RWPE1 (cell line): Measurements from ENCODE around the gene ZNF320.
A peak's percentile ranks its signal among the peaks of the same experiment; 100 is the strongest.
"Not testable (repeated sequence)": the region's sequence is repeated elsewhere in the genome, so short reads cannot be mapped to it uniquely, and the experiment has no call there.

ENCODE experiments used
- CTCF ChIA-PET: fragments of 350-600 bp; sonication (Branson Sonifier 250); formaldehyde crosslinking; extraction: SDS; loops from one replicate; lab custom pipeline; 2021; lab: Yijun Ruan, JAX
- POLR2A ChIA-PET: fragments of 400-600 bp; formaldehyde crosslinking; extraction: SDS; loops from one replicate; lab custom pipeline; 2020; ENCODE audit warnings: antibody characterized with exemption; ENCODE audit not compliant: low non-redundant PET; lab: Yijun Ruan, JAX
- DNase-seq: peaks from one replicate; pipeline ENCODE4 v3.0.0; 2012; ENCODE audit warnings: low spot score
- H3K27ac ChIP-seq: fragments of 450-650 bp; 2 replicates; pipeline ENCODE4 v1.5.1; 2017
- CTCF ChIP-seq: fragments of 450-650 bp; conservative IDR thresholded peaks from 2 replicates; pipeline ENCODE4 v1.5.1; 2017; ENCODE audit warnings: low read depth, mild to moderate bottlenecking

ZNF320 gene

GRCh38 chr19:52936151-52936953 is 38.9 kb upstream of the ZNF320 start:
- POLR2A ChIA-PET: no interaction called here
- no peak for DNase-seq
- TF ChIP-seq CTCF: no peak
- H3K27ac ChIP-seq: no peak overlapping the region
- CTCF ChIA-PET: no interaction called here

- POLR2A ChIA-PET: no interaction called here
- H3K27ac ChIP-seq: no peak overlapping the region
- CTCF ChIA-PET: interaction anchor here (0.7 kb wide), 1 partner anchor 102 kb away, joined by 4 read pairs; no protein-coding TSS in a partner anchor
- DNase-seq: no peak
- TF ChIP-seq CTCF: no peak
Measured at GRCh38 chr19:52935434-52935833, 38.0 kb upstream of the ZNF320 start.

GRCh38 chr19:52924641-52925040 is 27.2 kb upstream of the ZNF320 start:
- peak overlapping the region; percentile 94 for H3K27ac ChIP-seq
- POLR2A ChIA-PET, DNase-seq, CTCF ChIA-PET: not testable (repeated sequence)

GRCh38 chr19:52923778-52924593 is 26.6 kb upstream of the ZNF320 start:
- ChIA-PET POLR2A (no interaction called here), CTCF (interaction anchor here (0.6 kb wide), 1 partner anchor 123 kb away, joined by 3 read pairs; no protein-coding TSS in a partner anchor)
- TF ChIP-seq CTCF: no peak
- no peak for DNase-seq
- H3K27ac ChIP-seq: peak overlapping the region; percentile 94

GRCh38 chr19:52922841-52923777 is 25.7 kb upstream of the ZNF320 start, which contains the start of gene ZNF888:
TSS of gene ZNF888 (minus strand) at chr19:52923428. CDS start at chr19:52917873, 5,555 bp downstream.
- CTCF ChIA-PET: no interaction called here
- POLR2A ChIA-PET: no interaction called here
- TF ChIP-seq CTCF: no peak
- DNase-seq: peak; percentile 81
- H3K27ac ChIP-seq: peak within 1 kb of the TSS; percentile 94

GRCh38 chr19:52917531-52917930 is 20.1 kb upstream of the ZNF320 start:
- DNase-seq: no peak

More at GRCh38 chr19:52917531-52917930, 20.1 kb upstream of the ZNF320 start:
- H3K27ac ChIP-seq: no peak overlapping the region
- ChIA-PET CTCF (no interaction called here), POLR2A (no interaction called here)
- TF ChIP-seq CTCF: no peak
